Activated T-helper 1 cell treated with Interleukin-2 at 50 U/mL for 16 hours (primary cell): Measurements from ENCODE around the gene RXFP1.
A peak's percentile ranks its signal among the peaks of the same experiment; 100 is the strongest.
"Not testable (repeated sequence)": the region's sequence is repeated elsewhere in the genome, so short reads cannot be mapped to it uniquely, and the experiment has no call there.

Experiments used
- DNase-seq: peaks from one replicate; pipeline ENCODE4 v3.0.0-alpha.2; 2020; ENCODE audit warnings: low read depth

The RXFP1 gene

DNA sequence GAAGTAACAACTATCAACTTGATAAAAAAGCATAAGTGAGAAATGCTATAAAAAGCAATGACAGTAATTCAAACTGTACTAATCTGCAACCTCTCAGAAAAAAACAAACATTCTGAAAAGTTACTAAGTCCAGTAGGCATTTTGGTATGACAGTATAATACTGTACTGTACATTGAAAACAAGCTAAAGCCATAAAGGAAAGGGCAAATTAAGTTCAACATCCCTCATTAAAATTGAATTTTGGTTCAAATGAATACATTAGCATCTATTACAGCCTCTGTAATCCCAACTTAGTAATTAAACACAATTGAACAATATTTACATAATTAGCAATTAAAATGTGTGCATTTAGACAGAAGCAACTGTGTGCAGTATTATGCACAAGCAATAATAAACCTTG lies 96.3 kb downstream of the RXFP1 start:
- DNase-seq: no peak

DNA sequence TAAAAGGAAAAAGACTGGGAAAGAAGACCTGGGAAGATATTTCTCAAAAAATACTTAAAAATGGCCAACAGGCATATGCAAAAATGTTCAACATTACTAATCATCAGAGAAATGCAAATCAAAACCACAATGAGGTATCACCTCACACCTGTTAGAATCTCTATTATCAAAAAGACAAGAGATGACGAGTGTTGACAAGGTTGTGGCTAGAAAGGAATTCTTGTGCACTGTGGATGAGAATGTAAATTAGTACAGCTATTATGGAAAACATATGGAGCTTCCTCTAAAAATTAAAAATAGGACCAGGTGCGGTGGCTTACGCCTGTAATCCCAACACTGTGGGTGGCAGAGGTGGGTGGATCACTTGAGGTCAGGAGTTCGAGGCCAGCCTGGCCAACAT lies 100.0 kb downstream of the RXFP1 start:
- DNase-seq: no peak

DNA sequence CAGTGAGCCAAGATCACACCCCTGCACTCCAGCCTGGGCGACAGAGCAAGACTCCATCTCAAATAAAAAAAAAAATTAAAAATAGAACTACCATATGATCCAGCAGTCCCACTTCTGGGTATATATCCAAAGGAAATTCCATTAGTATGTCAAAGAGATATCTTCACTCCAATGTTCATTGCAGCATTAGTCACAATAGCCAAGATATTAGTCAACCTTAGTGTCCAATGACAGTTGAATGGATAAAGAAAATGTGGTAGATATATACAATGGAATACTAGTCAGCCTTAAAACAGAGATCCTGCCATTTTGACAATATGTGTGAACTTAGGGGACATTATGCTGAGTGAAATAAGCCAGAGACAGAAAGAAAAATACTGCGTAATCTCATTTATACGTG lies 100.6 kb downstream of the RXFP1 start:
- DNase-seq: no peak

DNA sequence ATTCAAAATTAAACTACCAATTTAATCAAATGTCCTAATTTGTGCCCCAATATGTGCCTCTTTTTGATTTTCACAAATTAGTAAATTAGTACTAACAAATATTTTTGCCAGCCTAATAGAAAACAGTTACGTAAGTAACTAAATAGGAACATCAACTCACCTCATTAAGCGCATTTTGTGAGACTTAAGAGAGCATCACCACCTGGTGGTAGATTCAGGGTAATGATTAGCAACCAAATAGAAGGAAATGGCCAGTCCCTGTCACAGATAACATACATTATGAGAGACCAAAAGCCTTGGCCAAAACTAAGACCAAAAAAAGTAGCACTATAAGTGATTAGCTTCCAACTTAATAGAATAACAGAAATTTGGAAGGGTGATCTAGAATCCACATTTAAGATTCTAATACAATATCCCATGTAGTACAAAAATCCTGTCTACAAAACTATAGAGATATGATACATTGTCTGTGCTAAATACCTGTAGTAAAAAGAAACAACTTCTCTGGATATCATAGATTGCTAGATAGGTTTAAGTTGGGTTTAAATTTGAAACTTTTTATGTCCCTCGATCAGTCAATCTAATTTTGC lies 103.3 kb downstream of the RXFP1 start:
- no peak for DNase-seq

DNA sequence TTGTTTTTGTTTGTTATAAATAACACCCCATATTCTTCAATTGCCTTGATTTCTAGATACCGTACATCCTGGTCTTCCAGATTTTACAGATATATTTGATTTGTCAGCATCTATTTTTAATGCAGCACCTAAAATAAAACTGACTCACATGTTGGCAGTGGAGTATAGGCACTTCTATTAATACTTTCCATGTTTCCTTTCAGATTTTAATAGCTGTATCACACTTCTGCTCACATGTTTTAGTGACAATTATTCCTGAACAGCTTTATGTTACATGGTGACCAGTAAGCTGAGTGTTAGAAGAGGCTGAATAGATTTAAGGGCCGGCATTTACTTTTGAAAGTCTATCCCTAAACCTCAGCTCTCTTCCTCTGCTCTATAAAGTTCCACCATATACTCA lies 103.9 kb downstream of the RXFP1 start:
- DNase-seq: no peak

DNA sequence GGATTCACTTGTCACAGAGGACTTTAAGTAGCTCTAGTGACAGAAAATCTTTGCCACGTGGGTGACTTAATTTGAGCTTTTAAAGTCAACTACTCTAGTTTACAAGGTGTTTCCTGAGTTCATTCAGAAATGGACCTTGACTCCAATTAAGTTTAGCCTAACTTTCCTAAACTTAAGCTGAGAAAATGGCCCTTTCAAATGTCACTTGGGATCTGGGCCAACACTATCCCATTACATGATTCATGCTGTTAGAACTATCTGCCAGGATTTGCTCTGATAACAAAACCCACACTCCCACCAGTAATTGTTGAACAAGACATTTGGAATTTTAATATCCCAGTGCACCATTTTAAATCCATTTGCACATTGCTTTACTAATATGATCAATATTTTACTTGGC lies 109.2 kb downstream of the RXFP1 start:
- DNase-seq: no peak

DNA sequence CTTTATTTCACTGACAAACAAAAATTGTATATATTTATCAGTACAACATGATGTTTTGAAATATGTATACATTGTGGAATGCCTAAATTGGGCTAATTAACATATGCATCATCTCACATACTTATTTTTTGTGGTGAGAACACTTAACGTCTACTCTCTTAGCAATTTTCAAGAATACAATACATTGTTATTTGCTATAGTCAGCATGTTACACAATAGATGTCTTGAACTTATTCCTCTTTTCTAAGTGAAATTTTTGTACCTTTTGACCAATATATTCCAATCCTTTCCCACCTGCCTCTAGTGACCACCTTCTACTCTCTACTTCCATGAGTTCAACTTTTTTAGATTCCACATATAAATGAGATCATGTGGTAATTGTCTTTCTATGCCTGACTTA lies 114.9 kb downstream of the RXFP1 start:
- no peak for DNase-seq

DNA sequence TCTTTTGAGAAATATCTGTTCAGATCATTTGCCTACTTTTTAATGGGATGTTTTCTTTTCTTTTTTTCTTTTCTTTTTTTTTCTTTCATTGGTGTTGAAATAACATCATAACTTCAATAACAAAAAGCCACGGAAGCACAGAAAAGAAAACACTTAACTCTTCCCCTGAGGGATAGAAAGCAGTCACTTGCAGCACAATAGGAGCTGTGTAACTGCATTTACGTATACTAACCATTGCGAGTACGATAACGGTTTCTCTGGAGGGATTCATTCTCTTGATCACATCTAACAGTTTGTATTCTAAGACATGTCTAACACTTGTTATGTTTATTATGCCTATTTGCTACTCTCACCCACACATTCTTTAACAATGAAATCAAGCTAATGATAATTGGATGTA lies 122.7 kb downstream of the RXFP1 start:
- no peak for DNase-seq

DNA sequence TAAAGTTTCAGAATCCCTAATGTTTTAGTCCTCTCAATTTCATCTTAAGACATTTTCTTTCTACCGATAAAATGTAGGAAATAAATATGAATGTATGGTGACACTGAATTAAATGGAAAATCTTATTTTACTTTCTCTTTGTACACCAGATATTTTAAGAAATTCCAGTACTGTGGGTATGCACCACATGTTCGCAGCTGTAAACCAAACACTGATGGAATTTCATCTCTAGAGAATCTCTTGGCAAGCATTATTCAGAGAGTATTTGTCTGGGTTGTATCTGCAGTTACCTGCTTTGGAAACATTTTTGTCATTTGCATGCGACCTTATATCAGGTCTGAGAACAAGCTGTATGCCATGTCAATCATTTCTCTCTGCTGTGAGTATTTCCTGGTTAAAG lies 123.1 kb downstream of the RXFP1 start:
- no peak for DNase-seq

DNA sequence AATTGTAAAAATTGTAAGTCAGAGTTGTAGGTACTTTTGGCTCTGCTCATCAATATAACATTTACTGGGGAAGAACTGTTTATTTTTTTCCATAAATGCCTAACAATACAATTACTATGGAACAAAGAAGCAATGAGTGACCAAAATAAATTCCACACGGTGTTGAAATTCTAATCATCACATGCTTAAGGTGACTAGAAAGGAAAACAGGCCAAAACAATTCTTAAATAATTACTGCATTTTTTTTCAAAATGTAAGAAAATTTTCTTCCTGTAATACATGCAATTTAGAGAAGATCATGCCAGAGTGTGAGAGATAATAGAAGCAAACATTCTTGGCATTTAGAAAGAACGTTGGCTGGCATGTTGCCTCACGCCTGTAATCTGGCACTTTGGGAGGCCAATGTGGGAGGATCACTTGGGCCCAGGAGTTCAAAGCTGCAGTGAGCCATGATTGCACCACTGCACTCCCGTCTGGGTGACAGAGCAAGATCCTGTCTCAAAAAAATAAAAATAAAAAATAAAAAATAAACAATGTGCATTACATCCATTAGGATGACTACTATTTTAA lies 127.5 kb downstream of the RXFP1 start:
- DNase-seq: no peak

DNA sequence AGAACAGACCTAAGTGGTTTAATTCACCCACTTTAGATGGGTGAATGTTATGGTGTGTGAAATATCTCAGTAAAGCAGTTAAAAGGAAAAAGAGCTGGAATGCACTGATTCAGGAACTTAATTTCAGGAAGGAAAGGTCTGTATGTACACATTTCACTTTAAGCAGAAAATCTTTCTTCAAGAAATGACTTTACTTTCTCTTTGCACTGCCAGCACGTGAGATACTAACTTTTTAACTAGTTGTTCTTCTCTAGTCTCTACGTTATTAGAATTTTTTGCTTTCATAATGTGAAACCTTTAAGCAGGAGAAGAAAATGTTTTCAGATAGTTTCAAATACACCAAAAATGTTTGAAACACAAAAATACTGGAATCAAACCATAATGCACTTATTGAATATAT lies 131.2 kb downstream of the RXFP1 start:
- no peak for DNase-seq

DNA sequence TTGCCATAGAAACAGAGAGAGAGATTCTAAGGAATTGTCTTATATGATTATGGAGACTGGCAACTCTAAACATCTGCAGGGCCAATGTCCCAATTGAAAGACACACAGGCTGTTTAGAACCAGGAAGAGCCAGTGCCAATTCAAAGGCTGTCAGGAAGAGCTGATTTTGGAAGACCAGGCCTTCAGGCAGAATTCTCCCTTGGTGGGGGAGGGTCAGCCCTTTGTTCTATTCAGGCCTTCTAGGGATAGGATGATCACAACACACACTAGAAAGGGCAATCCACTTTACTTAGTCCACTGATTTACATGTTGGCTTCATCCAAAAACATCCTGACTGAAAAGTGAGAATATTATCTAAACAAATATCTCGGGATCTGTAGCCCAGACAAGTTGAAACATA lies 134.8 kb downstream of the RXFP1 start:
- no peak for DNase-seq

DNA sequence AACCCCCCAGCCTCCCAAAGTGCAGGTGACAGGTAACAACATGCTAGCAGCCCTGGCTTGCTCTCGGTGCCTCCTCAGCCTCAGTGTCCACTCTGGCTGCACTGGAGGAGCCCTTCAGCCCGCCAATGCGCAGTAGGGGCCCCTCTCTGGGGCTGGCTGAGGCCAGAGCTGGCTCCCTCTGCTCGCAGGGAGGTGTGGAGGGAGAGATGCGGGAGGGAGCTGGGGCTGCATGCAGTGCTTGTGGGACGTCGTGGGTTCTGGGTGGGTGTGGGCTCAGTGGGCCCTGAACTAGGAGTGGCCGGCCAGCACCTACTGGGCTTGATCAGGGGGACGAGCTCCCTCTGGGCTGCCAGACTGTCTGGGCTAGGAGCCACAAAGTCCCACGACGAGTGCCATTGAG lies 135.6 kb downstream of the RXFP1 start:
- no peak for DNase-seq

DNA sequence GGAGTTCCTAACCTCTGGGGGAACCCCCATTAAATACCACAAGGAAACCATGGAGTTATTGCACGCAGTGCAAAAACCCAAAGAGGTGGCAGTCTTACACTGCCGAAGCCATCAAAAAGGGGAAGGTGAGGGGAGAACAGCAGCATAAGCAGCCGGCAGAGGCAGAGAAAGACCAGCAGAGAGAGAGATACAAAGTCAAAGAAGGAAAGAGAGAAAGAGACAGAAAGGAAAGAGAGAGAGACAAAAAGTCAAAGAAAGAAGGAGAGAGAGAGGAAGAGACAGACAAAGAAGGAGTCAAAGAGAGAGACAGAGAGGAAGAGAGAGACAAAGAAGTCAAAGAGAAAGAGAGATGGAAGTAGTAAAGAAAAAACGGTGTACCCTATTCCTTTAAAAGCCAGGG lies 141.6 kb downstream of the RXFP1 start:
- not testable (repeated sequence) for DNase-seq

DNA sequence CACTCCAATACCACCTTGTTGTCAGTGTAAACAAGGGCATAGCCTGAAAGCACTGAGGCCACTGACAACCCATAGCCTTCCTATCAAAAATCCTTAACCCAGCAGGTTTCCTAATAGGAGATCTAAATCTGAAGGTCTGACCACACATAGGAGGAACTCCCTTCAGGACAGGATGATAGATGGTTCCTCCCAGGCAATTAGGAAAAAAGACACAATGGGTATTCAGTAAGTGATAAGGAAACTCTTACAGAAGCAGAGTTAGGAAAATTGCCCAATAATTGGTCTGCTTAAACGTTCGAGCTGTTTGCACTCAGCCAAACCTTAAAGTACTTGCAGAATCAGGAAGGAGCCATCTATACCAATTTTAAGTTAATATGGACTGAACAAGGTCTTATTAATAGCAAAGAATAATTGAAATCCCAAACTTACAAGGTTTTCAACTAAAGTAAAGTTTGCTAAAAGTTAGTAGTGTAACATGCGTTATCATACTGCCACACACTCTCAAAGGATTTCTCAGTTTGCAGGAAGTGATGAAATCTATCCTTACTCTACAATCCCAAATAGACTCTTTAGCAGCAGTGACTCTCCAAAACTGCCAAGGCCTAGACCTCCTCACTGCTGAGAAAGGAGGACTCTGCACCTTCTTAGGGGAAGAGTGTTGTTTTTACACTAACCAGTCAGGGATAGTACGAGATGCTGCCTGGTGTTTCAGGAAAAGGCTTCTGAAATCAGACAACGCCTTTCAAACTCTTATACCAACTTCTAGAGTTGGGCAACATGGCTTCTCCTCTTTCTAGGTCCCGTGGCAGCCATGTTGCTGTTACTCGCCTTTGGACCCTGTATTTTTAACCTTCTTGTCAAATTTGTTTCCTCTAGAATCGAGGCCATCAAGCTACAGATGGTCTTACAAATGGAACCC lies 142.3 kb downstream of the RXFP1 start:
- DNase-seq: not testable (repeated sequence)

DNA sequence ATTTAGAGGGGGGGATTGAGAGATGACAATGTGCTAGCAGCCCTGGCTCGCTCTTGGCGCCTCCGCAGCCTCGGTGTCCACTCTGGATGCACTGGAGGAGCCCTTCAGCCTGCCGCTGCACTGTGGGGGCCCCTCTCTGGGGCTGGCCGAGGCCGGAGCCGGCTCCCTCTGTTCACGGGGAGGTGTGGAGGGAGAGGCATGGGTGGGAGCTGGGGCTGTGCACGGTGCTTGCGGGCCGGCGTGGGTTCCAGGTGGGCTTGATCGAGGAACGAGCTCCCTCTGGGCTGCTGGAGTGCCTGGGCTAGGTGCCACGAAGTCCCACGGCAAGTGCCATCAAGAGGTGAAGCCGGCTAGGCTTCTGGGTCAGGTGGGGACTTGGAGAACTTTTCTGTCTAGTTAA lies 143.1 kb downstream of the RXFP1 start:
- no peak for DNase-seq

DNA sequence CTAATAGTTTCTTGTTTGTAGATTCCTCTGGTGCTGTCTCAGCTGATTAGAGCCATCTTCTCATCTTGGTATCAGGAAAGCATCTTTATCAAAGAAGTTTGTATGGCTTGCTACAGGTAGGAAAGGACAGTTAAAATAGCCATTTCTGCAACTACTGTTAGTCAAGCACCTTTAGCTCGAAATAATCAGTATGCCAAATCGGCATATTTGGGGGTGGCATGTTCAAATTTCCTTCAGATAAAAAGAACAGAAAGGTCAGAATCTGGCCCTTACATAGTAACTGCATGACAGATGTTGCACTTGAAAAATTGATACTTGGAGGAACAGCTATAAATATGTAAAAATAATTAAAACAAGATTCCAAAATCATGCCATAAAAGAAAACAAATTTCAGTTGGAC lies 145.2 kb downstream of the RXFP1 start:
- no peak for DNase-seq

DNA sequence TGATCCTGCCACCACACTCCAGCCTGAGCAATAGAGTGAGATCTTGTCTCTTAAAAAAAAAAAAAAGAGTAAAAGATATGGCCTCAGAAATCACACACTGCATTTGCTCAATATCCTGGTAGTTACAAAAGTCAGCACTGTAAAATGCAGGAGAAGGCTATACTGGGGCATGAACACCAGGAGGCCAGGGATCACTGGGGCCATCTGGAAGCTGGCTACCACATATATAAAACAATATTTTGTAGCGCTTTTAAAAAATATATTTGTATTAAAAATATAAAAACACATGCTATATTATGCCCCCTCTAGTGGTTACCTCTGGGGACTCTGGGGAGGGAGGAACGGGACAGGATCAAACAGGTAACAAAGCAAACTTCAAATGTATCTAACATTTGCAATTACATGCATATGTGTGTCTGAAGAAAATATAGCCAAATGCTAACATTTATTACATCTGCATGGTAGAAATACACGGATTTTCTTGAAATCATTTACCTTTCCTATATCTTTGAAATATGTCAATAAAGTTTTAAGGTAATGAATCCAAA lies 146.0 kb downstream of the RXFP1 start:
- DNase-seq: no peak

DNA sequence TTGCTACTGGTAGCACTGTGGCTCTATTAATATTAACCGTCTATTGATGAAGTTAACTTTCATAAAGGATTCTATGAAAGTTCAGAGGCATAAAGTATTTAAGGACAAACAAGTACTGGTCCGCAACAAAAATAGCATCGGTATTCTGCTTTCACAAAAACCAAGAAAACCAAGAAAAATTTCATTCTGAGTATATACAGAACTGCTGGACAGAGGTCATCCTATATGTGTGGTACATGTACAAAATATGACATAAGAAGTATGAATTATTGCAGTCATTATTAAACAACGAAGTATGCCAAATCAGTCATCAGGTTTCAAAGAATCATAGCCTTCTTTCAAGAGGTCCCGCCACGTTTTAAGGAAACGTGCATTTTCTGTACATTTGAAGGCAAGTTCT lies 147.6 kb downstream of the RXFP1 start:
- no peak for DNase-seq

DNA sequence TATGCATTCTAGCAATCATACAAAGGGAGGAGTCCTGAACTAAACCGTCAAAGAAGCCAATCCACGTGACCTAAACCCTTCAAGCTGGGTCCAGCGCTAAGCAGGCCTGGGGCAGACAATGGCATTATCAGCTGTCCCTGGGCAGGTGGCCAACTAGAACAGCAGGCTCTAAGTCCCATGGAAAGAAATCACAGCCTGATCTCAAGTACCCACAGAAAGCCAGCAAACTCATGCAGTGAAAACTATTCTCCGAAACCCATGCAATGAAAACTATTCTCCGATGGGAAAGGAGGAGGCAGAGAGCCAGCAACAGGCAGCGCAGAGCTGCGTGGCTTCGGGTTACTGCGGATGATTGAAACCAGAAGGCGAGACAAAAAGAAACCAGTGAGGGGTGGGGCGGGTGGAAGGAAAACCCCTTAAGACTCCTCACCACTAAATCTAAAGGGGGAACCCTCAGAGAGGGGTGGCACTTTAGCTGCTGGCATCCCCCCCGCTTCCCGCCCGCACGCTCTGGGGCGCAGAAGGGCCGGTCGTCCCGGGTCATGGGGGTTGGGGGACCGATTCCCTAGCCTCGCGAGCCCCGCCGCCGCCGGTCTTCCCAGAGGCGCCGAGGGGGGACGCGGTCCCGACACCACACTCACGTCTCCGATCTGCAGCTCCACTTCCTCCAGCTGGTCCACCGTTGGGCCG lies 149.4 kb downstream of the RXFP1 start:
- peak; percentile 22 for DNase-seq

DNA sequence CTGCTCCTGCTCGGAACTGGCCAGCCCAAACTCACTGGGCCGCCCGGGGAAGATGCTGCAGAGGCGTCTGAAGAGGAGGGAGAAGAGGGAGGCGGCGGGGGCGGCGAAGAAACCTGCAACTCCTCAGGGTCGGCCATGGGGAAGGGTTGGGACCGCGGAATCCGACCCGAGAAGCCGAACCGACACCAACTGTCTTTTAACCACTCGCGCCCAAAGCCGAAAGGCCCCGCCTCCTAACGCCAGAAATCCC lies 149.9 kb downstream of the RXFP1 start, which contains the start of gene C4orf46:
Gene C4orf46 (minus strand): TSS at position 223 of the 250 bp plus-strand sequence. CDS start 86 bp downstream, at position 137.
- no peak for DNase-seq

DNA sequence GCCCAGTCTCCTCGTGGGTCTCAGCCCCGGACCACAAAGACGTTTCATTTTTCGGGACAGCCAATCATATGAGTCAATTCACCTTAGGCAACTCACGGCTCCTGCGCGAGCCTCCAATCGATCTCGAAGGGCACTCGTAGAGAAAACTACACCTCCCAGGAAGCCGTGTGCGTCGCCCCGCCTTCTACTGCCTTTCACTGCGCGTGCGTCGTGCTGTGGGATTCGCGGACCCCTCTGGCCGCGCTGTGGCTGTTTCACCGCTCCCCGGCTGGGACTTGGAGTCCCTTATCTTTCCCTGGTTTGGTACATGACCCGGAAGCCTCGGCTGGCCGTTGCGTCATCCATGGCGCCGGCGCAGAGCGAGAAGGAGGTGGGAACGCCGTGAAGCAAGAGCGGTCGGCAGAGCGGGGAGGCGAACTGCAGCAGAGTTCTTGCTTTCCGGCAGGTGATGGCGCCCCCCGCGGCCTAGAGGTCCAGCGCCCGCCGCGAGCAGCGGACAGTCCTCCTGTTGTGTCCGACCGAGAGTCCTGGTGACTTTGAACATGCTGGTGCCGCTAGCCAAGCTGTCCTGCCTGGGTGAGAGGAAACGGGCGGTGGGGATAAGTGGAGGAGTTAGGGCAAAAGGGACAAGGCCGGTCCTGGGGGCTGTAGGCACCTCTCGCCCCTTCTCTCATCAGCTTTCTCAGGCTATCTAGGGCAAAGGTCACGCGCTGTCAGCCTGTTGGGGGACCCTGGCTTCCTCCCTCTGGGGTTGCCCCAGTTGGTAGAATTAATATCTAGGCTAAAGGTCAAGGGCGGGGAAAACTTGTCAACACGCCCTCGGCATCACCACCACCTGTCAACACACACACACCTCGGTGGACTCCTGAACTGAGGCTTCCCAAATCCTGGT lies 150.5 kb downstream of the RXFP1 start, which contains the start of gene ETFDH:
Gene ETFDH (plus strand): TSS at position 382 of the 892 bp plus-strand sequence. CDS start 161 bp downstream, at position 543.
- peak; percentile 98 for DNase-seq
